Measurements from ENCODE around the gene RORC. TPM values are rescaled to one million over a fixed set of nuclear protein-coding genes. Genes with fewer than 3 reads are reported as not detected.
A peak's percentile ranks its signal among the peaks of the same experiment; 100 is the strongest.

RORC gene
- total RNA-seq, 2 donors from 2014 or later, result 20.5 to 27.7 TPM

GRCh38 chr1:151763990-151764389, 67.6 kb downstream of the RORC start:
- peaks cover 11% of the 10 kb centered on the region for H3K36me3 ChIP-seq
- H3K27ac ChIP-seq, result peak overlapping the region; percentile 92
- intact Hi-C loops (cut with DNase I), result no loop called here
- no peak for TF ChIP-seq CTCF (IDR thresholded peaks at IDR 0.05)
- H3K27me3 ChIP-seq, result no peaks in the 10 kb centered on the region
- no peaks in the 10 kb centered on the region for H3K4me1 ChIP-seq
- DNase-seq, result no peak
- peak overlapping the region; percentile 91 for H3K4me3 ChIP-seq
- peak overlapping the region; percentile 62 to 74 for H3K9ac ChIP-seq (ENCODE audit: low read depth in 2 of 2, low read length in 2 of 2)
- no peaks in the 10 kb centered on the region for H3K9me3 ChIP-seq

GRCh38 chr1:151762941-151763921, 68.4 kb downstream of the RORC start, which contains the start of gene MRPL9:
Gene MRPL9 (minus strand): TSS chr1:151763496. CDS start chr1:151763479, 17 bp downstream.
- TF ChIP-seq CTCF (IDR thresholded peaks at IDR 0.05), result no peak
- intact Hi-C loops (cut with DNase I), result no loop called here
- Histone ChIP-seq H3K9me3 (no peaks in the 10 kb centered on the region), H3K36me3 (peaks cover 11% of the 10 kb centered on the region), H3K27me3 (no peaks in the 10 kb centered on the region), H3K4me1 (no peaks in the 10 kb centered on the region), H3K27ac (peak within 1 kb of the TSS; percentile 92), H3K9ac (ENCODE audit: low read depth in 2 of 2, low read length in 2 of 2) (peak within 1 kb of the TSS; percentile 62 to 74), H3K4me3 (peak within 1 kb of the TSS; percentile 91)
- DNase-seq, result peak; percentile 86

- intact Hi-C loops (cut with DNase I), result no loop called here
- DNase-seq, result no peak
- Histone ChIP-seq H3K36me3 (peaks cover 11% of the 10 kb centered on the region), H3K9ac (ENCODE audit: low read depth in 2 of 2, low read length in 2 of 2) (no peak overlapping the region), H3K27ac (no peak overlapping the region), H3K27me3 (no peaks in the 10 kb centered on the region), H3K4me3 (no peak overlapping the region), H3K4me1 (no peaks in the 10 kb centered on the region), H3K9me3 (no peaks in the 10 kb centered on the region)
- no peak for TF ChIP-seq CTCF (IDR thresholded peaks at IDR 0.05)
These were observed 70.8 kb downstream of the RORC start for GRCh38 chr1:151760597-151761385.

DNA sequence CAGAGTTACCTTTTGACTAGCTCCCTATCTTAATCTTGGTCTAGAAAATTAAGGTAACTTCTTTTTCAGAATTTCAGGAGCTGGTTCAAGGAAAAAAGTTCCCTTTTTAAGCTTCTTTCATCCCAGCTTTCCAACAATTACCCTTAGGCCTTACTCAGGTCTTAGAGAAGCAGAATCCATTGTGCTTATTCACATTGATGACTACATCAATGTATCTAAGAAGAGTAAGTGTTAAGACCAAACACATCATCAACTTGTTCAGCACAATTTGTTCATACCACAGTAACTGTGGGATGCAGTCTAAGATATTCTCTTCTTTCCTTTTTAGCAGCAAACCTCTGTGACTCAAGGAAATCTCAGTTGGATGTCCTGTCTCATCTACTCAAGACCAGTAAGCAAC, 72.4 kb downstream of the RORC start:
- no peak for TF ChIP-seq CTCF (IDR thresholded peaks at IDR 0.05)
- DNase-seq, result no peak
- Histone ChIP-seq H3K9me3 (no peaks in the 10 kb centered on the region), H3K27me3 (no peaks in the 10 kb centered on the region), H3K4me3 (no peak overlapping the region), H3K27ac (no peak overlapping the region), H3K9ac (ENCODE audit: low read depth in 2 of 2, low read length in 2 of 2) (no peak overlapping the region), H3K36me3 (peaks cover 11% of the 10 kb centered on the region), H3K4me1 (no peaks in the 10 kb centered on the region)
- intact Hi-C loops (cut with DNase I), result no loop called here

GRCh38 chr1:151756291-151756690, 75.3 kb downstream of the RORC start:
- Histone ChIP-seq H3K9ac (ENCODE audit: low read depth in 2 of 2, low read length in 2 of 2) (no peak overlapping the region), H3K36me3 (peaks cover 4% of the 10 kb centered on the region), H3K4me1 (no peaks in the 10 kb centered on the region), H3K27me3 (no peaks in the 10 kb centered on the region), H3K9me3 (no peaks in the 10 kb centered on the region), H3K27ac (no peak overlapping the region), H3K4me3 (no peak overlapping the region)
- TF ChIP-seq CTCF (IDR thresholded peaks at IDR 0.05), result no peak
- intact Hi-C loops (cut with DNase I), result no loop called here
- DNase-seq, result no peak

Data from colonic mucosa (tissue), 4 donors.